Hepatocyte (in vitro differentiated cells): ENCODE data around the gene DSCAM.

Source experiments
- CTCF ChIP-seq: fragments of 200-600 bp; sonication (generic); IDR thresholded peaks from 2 replicates; pipeline ENCODE4 v1.5.1; 2016; ENCODE audit warnings: antibody characterized with exemption, mild to moderate bottlenecking; ENCODE audit not compliant: poor library complexity
- EZH2 ChIP-seq: fragments of 200-600 bp; sonication (generic); IDR thresholded peaks from 2 replicates; pipeline ENCODE4 v1.6.1; 2016; ENCODE audit warnings: antibody characterized with exemption, mild to moderate bottlenecking, borderline replicate concordance
- EZH2phosphoT487 ChIP-seq: fragments of 200-600 bp; sonication (generic); IDR thresholded peaks from one replicate; pipeline ENCODE4 v1.6.1; 2018; ENCODE audit warnings: antibody characterized with exemption, mild to moderate bottlenecking, low read depth, moderate library complexity; ENCODE audit not compliant: unreplicated experiment, severe bottlenecking

DNA sequence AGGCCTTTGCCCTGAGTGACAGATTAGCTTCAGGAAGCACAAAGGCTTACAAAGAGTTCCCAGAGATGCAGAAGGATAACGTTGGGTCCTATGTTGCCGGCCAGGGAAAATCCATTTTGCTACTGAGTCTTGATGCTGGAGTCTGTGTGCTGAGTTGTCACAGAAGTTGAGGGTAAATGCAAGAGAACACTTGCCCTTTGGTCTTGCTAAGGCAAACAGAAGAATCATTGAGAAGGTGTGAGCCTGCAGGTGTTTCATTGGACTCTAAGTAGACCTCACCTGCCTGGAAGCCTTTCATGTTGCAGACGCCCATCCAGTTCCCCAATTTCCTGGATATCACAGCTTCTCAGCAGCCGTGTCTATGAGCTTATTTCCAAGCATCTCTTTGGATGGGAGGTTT, 874.5 kb downstream of the DSCAM start:
- TF ChIP-seq CTCF (no peak), EZH2phosphoT487 (no peak), EZH2 (no peak)
